OCI-LY3 (cell line): ENCODE measurements around the gene MIOX.
A peak's percentile ranks its signal among the peaks of the same experiment; 100 is the strongest.

Source experiments
- H2AFZ ChIP-seq: fragments of 200-600, 300-600 bp; shearing (Covaris generic); 2 replicates; pipeline ENCODE4 v1.6.0; 2014; ENCODE audit warnings: antibody characterized with exemption, low read depth, low read length
- H3K27ac ChIP-seq: fragments of 200-600, 300-600 bp; sonication (generic); 2 replicates; pipeline ENCODE4 v1.5.1; 2014; ENCODE audit warnings: mild to moderate bottlenecking, low read length, moderate library complexity, mixed read lengths
- H3K27me3 ChIP-seq: fragments of 200-600, 300-600 bp; sonication (generic); 2 replicates; pipeline ENCODE4 v1.6.1; 2014; ENCODE audit warnings: low read depth, low read length, mixed read lengths
- H3K36me3 ChIP-seq: fragments of 200-600, 300-600 bp; sonication (generic); replicated peaks from 2 replicates; pipeline ENCODE3; 2014; ENCODE audit warnings: low read depth, low read length, mixed read lengths
- H3K4me1 ChIP-seq: fragments of 300-600, 200-600 bp; sonication (generic); 2 replicates; pipeline ENCODE4 v1.6.1; 2014; ENCODE audit warnings: low read length, mixed read lengths
- H3K4me2 ChIP-seq: fragments of 200-600, 300-600 bp; sonication (generic); 2 replicates; pipeline ENCODE4 v1.6.1; 2014; ENCODE audit warnings: low read length, mixed read lengths
- H3K4me3 ChIP-seq: fragments of 300-600, 200-600 bp; sonication (generic); 2 replicates; pipeline ENCODE4 v1.5.1; 2014; ENCODE audit warnings: antibody characterized with exemption, mild to moderate bottlenecking, low read length, moderate library complexity
- H3K79me2 ChIP-seq: fragments of 300-600, 200-600 bp; shearing (Covaris generic); 2 replicates; pipeline ENCODE4 v1.6.1; 2014; ENCODE audit warnings: mild to moderate bottlenecking, low read length, mixed read lengths
- H3K9ac ChIP-seq: fragments of 300-600, 200-600 bp; shearing (Covaris generic); 2 replicates; pipeline ENCODE4 v1.6.0; 2014; ENCODE audit warnings: mild to moderate bottlenecking, low read length, moderate library complexity
- H3K9me3 ChIP-seq: fragments of 200-600, 300-600 bp; shearing (Covaris generic); 2 replicates; pipeline ENCODE4 v1.6.1; 2014; ENCODE audit warnings: low read length, mixed read lengths; ENCODE audit not compliant: insufficient read depth
- H4K20me1 ChIP-seq: fragments of 200-600, 300-600 bp; sonication (generic); 2 replicates; pipeline ENCODE4 v1.6.1; 2016; ENCODE audit warnings: low read length, mixed read lengths; ENCODE audit not compliant: insufficient read depth
- CTCF ChIP-seq: fragments of 200-600, 300-600 bp; sonication (generic); IDR thresholded peaks from 2 replicates; pipeline ENCODE4 v1.5.1; 2014; ENCODE audit warnings: antibody characterized with exemption, low read length, low read depth
- EZH2phosphoT487 ChIP-seq: fragments of 200-600 bp; shearing (Covaris generic); IDR thresholded peaks from 2 replicates; pipeline ENCODE4 v1.6.1; 2018; ENCODE audit warnings: antibody characterized with exemption, mixed run types, low read depth

MIOX gene

GRCh38 chr22:50529416-50529896, 42.8 kb downstream of the MIOX start:
- H2AFZ ChIP-seq: no peak overlapping the region
- H3K27me3 ChIP-seq: no peaks in the 10 kb centered on the region
- H3K9ac ChIP-seq: no peak overlapping the region

GRCh38 chr22:50529897-50530579, 43.4 kb downstream of the MIOX start, which contains the start of gene TYMP:
Gene TYMP (minus strand): TSS chr22:50530012. CDS start chr22:50529709, 303 bp downstream.
- Histone ChIP-seq H3K79me2 (peaks cover 7% of the 10 kb centered on the region), H3K9ac (peak within 1 kb of the TSS; percentile 99), H3K4me2 (peak within 1 kb of the TSS; percentile 95), H3K27me3 (no peaks in the 10 kb centered on the region), H2AFZ (no peak within 1 kb of the TSS), H4K20me1 (no peaks in the 10 kb centered on the region), H3K27ac (peak within 1 kb of the TSS; percentile 80), H3K9me3 (no peaks in the 10 kb centered on the region), H3K4me1 (peaks cover 34% of the 10 kb centered on the region), H3K4me3 (peak within 1 kb of the TSS; percentile 98), H3K36me3 (no peaks in the 10 kb centered on the region)
- TF ChIP-seq EZH2phosphoT487 (no peak), CTCF (no peak)

More at GRCh38 chr22:50529416-50529896, 42.8 kb downstream of the MIOX start:
- TF ChIP-seq EZH2phosphoT487 (no peak), CTCF (no peak)
- H3K4me3 ChIP-seq: 0 out of 2 replicates have a peak overlapping the region, but pooled peaks have one; percentile 23
- peaks cover 13% of the 10 kb centered on the region for H3K79me2 ChIP-seq
- H3K4me1 ChIP-seq: peaks cover 32% of the 10 kb centered on the region
- H3K4me2 ChIP-seq: peak overlapping the region; percentile 36
- peaks cover 2% of the 10 kb centered on the region for H3K36me3 ChIP-seq
- no peak overlapping the region for H3K27ac ChIP-seq
- H3K9me3 ChIP-seq: no peaks in the 10 kb centered on the region
- peaks cover 5% of the 10 kb centered on the region; the same call in 1 of the 2 replicates for H4K20me1 ChIP-seq

GRCh38 chr22:50530580-50530876, 43.9 kb downstream of the MIOX start:
- TF ChIP-seq CTCF (no peak), EZH2phosphoT487 (no peak)
- H3K9me3 ChIP-seq: no peaks in the 10 kb centered on the region
- no peaks in the 10 kb centered on the region for H4K20me1 ChIP-seq
- peaks cover 39% of the 10 kb centered on the region for H3K4me1 ChIP-seq
- no peaks in the 10 kb centered on the region for H3K27me3 ChIP-seq
- no peak overlapping the region for H2AFZ ChIP-seq
- H3K79me2 ChIP-seq: 0 out of 2 replicates have a peak, but pooled peaks cover 4% of the 10 kb centered on the region
- H3K27ac ChIP-seq: peak overlapping the region; percentile 80
- H3K4me3 ChIP-seq: peak overlapping the region; percentile 98
- H3K9ac ChIP-seq: peak overlapping the region; percentile 99
- H3K36me3 ChIP-seq: no peaks in the 10 kb centered on the region
- peak overlapping the region; percentile 95 for H3K4me2 ChIP-seq

- no peak overlapping the region for H2AFZ ChIP-seq
Observed at GRCh38 chr22:50530877-50531545, 44.4 kb downstream of the MIOX start.

More at GRCh38 chr22:50530877-50531545, 44.4 kb downstream of the MIOX start:
- peaks cover 43% of the 10 kb centered on the region for H3K4me1 ChIP-seq
- H3K27me3 ChIP-seq: no peaks in the 10 kb centered on the region
- 0 out of 2 replicates have a peak, but pooled peaks cover 4% of the 10 kb centered on the region for H3K79me2 ChIP-seq
- peak overlapping the region; percentile 80 for H3K27ac ChIP-seq
- H3K4me3 ChIP-seq: peak overlapping the region; percentile 98
- H3K9ac ChIP-seq: peak overlapping the region; percentile 99
- no peaks in the 10 kb centered on the region for H3K9me3 ChIP-seq
- H4K20me1 ChIP-seq: no peaks in the 10 kb centered on the region
- H3K4me2 ChIP-seq: peak overlapping the region; percentile 95
- no peak for TF ChIP-seq EZH2phosphoT487
- no peak for TF ChIP-seq CTCF
- no peaks in the 10 kb centered on the region for H3K36me3 ChIP-seq
